IMR-90 (cell line): ENCODE results near the gene SSR4. TPM values are rescaled to one million over a fixed set of nuclear protein-coding genes. Genes with fewer than 3 reads are reported as not detected.

Experiments used
- ATAC-seq: fragments of 200-7000 bp; cut with Tn5 transposase; 2 replicates; pipeline ENCODE4 v1.9.1; 2020; ENCODE audit warnings: low read depth, mild to moderate bottlenecking, moderate library complexity
- BruUV-seq: library from RNA; stranded (reverse); fragments of 400-500 nt; replicated peaks from 2 replicates; lab custom pipeline; 2021; lab: Mats Ljungman, UMichigan
- CTCF ChIA-PET: fragments of 300-600 bp; formaldehyde crosslinking; extraction: SDS; loops from one replicate; lab custom pipeline; 2021; ENCODE audit warnings: antibody characterized with exemption; lab: Yijun Ruan, JAX
- POLR2A ChIA-PET: fragments of 300-600 bp; sonication (Branson Sonifier 250); formaldehyde crosslinking; loops from one replicate; lab custom pipeline; 2022; ENCODE audit warnings: antibody characterized with exemption; ENCODE audit not compliant: unreplicated experiment; lab: Charles Lee
- DNase-seq: peaks from one replicate; pipeline ENCODE4 v3.0.0; 2013
- H2AFZ ChIP-seq: replicated peaks from 2 replicates; pipeline ENCODE3; 2013; ENCODE audit warnings: low read length, mild to moderate bottlenecking; ENCODE audit not compliant: poor library complexity
- H2AK5ac ChIP-seq: 2 replicates; pipeline ENCODE4 v1.6.1; 2013; ENCODE audit warnings: low read depth, low read length, inconsistent platforms
- H2AK9ac ChIP-seq: replicated peaks from 2 replicates; pipeline ENCODE3; 2013; ENCODE audit warnings: mild to moderate bottlenecking, low read depth, low read length, moderate library complexity; ENCODE audit not compliant: poor library complexity
- H2BK120ac ChIP-seq: 2 replicates; pipeline ENCODE4 v1.6.1; 2013; ENCODE audit warnings: low read depth, low read length, inconsistent platforms
- H2BK15ac ChIP-seq: 3 replicates; pipeline ENCODE4 v1.6.1; 2013; ENCODE audit warnings: low read depth, low read length, inconsistent platforms
- H2BK20ac ChIP-seq: 2 replicates; pipeline ENCODE4 v1.6.1; 2013; ENCODE audit warnings: low read depth, mild to moderate bottlenecking, inconsistent platforms, low read length, moderate library complexity
- H2BK5ac ChIP-seq: 2 replicates; pipeline ENCODE4 v1.6.1; 2013; ENCODE audit warnings: mild to moderate bottlenecking, low read depth, low read length, inconsistent platforms; ENCODE audit not compliant: poor library complexity, severe bottlenecking
- H3K14ac ChIP-seq: replicated peaks from 2 replicates; pipeline ENCODE4 v1.6.1; 2013; ENCODE audit warnings: low read depth, low read length, inconsistent platforms
- H3K18ac ChIP-seq: 2 replicates; pipeline ENCODE4 v1.6.1; 2013; ENCODE audit warnings: low read depth, low read length, control low read depth
- H3K23ac ChIP-seq: 2 replicates; pipeline ENCODE4 v1.6.1; 2013; ENCODE audit warnings: low read depth, low read length, inconsistent platforms
- H3K27ac ChIP-seq: 2 replicates; pipeline ENCODE4 v1.5.1; 2013; ENCODE audit warnings: mild to moderate bottlenecking, control low read depth, low read length; ENCODE audit not compliant: insufficient read depth
- H3K27me3 ChIP-seq: 2 replicates; pipeline ENCODE4 v1.6.1; 2013; ENCODE audit warnings: low read length; ENCODE audit not compliant: control insufficient read depth, insufficient read depth
- H3K36me3 ChIP-seq: 2 replicates; pipeline ENCODE4 v1.6.1; 2013; ENCODE audit warnings: low read length, mixed read lengths; ENCODE audit not compliant: control insufficient read depth, insufficient read depth
- H3K4ac ChIP-seq: 2 replicates; pipeline ENCODE4 v1.6.1; 2013; ENCODE audit warnings: low read depth, low read length, inconsistent platforms
- H3K4me1 ChIP-seq: 2 replicates; pipeline ENCODE4 v1.6.1; 2013; ENCODE audit warnings: low read length, mixed read lengths; ENCODE audit not compliant: control insufficient read depth, insufficient read depth
- H3K4me2 ChIP-seq: 2 replicates; pipeline ENCODE4 v1.6.1; 2013; ENCODE audit warnings: low read depth, mild to moderate bottlenecking, control low read depth, low read length, moderate library complexity
- H3K4me3 ChIP-seq: 2 replicates; pipeline ENCODE4 v1.5.1; 2013; ENCODE audit warnings: low read depth, mild to moderate bottlenecking, control low read depth, low read length, moderate library complexity; ENCODE audit not compliant: insufficient read depth
- H3K56ac ChIP-seq: 2 replicates; pipeline ENCODE4 v1.6.1; 2013; ENCODE audit warnings: low read length, inconsistent platforms; ENCODE audit not compliant: insufficient read depth; ENCODE audit errors: extremely low read depth
- H3K79me1 ChIP-seq, 2 experiments: 2 replicates each; pipeline ENCODE4 v1.6.1; 2013; ENCODE audit warnings: low read length in 2 of 2, inconsistent platforms in 1 of 2, low read depth in 1 of 2
- H3K9ac ChIP-seq: 2 replicates; pipeline ENCODE4 v1.6.1; 2013; ENCODE audit warnings: low read depth, low read length, control low read depth
- H3K9me1 ChIP-seq: 2 replicates; pipeline ENCODE4 v1.6.1; 2013; ENCODE audit warnings: low read length, inconsistent platforms; ENCODE audit not compliant: insufficient read depth
- H3K9me3 ChIP-seq: 2 replicates; pipeline ENCODE4 v1.6.1; 2013; ENCODE audit warnings: low read length; ENCODE audit not compliant: control insufficient read depth, insufficient read depth
- H4K20me1 ChIP-seq: 2 replicates; pipeline ENCODE4 v1.6.1; 2013; ENCODE audit warnings: low read length, inconsistent platforms; ENCODE audit not compliant: insufficient read depth
- H4K5ac ChIP-seq: 2 replicates; pipeline ENCODE4 v1.6.1; 2013; ENCODE audit warnings: mild to moderate bottlenecking, low read depth, low read length, control low read depth
- H4K8ac ChIP-seq, 2 experiments: 2 replicates each; pipeline ENCODE4 v1.6.1; 2013; ENCODE audit warnings: low read depth in 2 of 2, low read length in 2 of 2, control low read depth in 1 of 2, inconsistent platforms in 1 of 2
- H4K91ac ChIP-seq: 2 replicates; pipeline ENCODE4 v1.6.1; 2013; ENCODE audit warnings: low read depth, low read length, inconsistent platforms; ENCODE audit not compliant: insufficient read depth
- CHD1 ChIP-seq: IDR thresholded peaks from 2 replicates; pipeline ENCODE4 v1.6.1; 2012; ENCODE audit warnings: low read depth, low read length, improper control_type of control experiment
- MAFK ChIP-seq: IDR thresholded peaks from 2 replicates; pipeline ENCODE4 v1.6.1; 2012; ENCODE audit warnings: low read depth, low read length, improper control_type of control experiment
- SMC3 ChIP-seq: fragments of 150-350 bp; IDR thresholded peaks from 2 replicates; pipeline ENCODE4 v1.6.1; 2016; ENCODE audit warnings: low read depth, mild to moderate bottlenecking, antibody characterized with exemption, low read length, moderate library complexity
- WGBS, 2 experiments: methylation state at CpG; one replicate each; pipeline versions ENCODE4 v1.1.5 to v1.1.7; 2013; ENCODE audit warnings: missing lambda C conversion rate in 2 of 2; ENCODE audit not compliant: insufficient read length in 1 of 2; ENCODE audit errors: extremely low coverage in 2 of 2; 5-methylcytosine and 5-hydroxymethylcytosine counted together
- dilution Hi-C: fragments of 300-500 bp; cut with HindIII; formaldehyde crosslinking; loops from one replicate; pipeline ENCODE4 v1.14.3; 2018; ENCODE audit warnings: low sequenced_read_pairs; ENCODE audit not compliant: unreplicated experiment
- in situ Hi-C: fragments of 300-500 bp; cut with MboI; formaldehyde crosslinking; loops from 3 replicates; pipeline ENCODE4 v1.14.3; 2019; ENCODE audit warnings: low sequenced_read_pairs, inconsistent platforms, mixed read lengths
- intact Hi-C: fragments of 100-400 bp; cut with micrococcal nuclease; formaldehyde crosslinking; loops from 2 replicates; pipeline ENCODE4 v1.10.0; 2022
- polyA plus RNA-seq, 3 experiments: library from polyadenylated mRNA; depleted of rRNA; stranded (reverse); fragments of >200 nt; gene quantifications; 2 replicates each; pipeline ENCODE4 v1.2.3, GENCODE V29; 2012; ENCODE audit warnings: low replicate concordance in 1 of 3
- total RNA-seq: library from RNA; depleted of rRNA; stranded (reverse); fragments of >200 nt; gene quantifications from 2 replicates; pipeline ENCODE4 v1.2.3, GENCODE V29; 2012

SSR4 gene
- total and polyA plus RNA-seq, 2 of the 4 experiments (the other 2 are of a cell fraction) = 141 to 480 TPM

- Histone ChIP-seq H3K23ac (no peak overlapping the region), H3K14ac (no peak overlapping the region), H3K79me1 (no peaks in the 10 kb centered on the region), H4K5ac (no peak overlapping the region), H3K9ac (no peak overlapping the region), H3K4me3 (no peak overlapping the region), H3K9me3 (peaks cover 4% of the 10 kb centered on the region), H3K4ac (no peak overlapping the region), H4K20me1 (no peaks in the 10 kb centered on the region), H3K27me3 (peaks cover 24% of the 10 kb centered on the region), H2AK5ac (no peak overlapping the region), H3K4me1 (no peaks in the 10 kb centered on the region), H3K18ac (no peak overlapping the region), H2BK120ac (no peak overlapping the region), H4K8ac (no peak overlapping the region), H3K27ac (no peak overlapping the region), H3K9me1 (no peaks in the 10 kb centered on the region), H2BK15ac (no peak overlapping the region), H3K36me3 (no peaks in the 10 kb centered on the region), H2BK20ac (no peak overlapping the region), H2BK5ac (no peak overlapping the region), H2AFZ (no peak overlapping the region), H3K56ac (no peak overlapping the region), H2AK9ac (no peak overlapping the region), H4K91ac (no peak overlapping the region), H3K4me2 (no peak overlapping the region)
- TF ChIP-seq MAFK (peak; percentile 95), CHD1 (no peak), SMC3 (no peak)
- WGBS, 2 experiments = no CpG with 5 or more reads among the region's 6 CpGs
- BruUV-seq = no TSS peak
- intact Hi-C loops (no loop called here), in situ Hi-C loops (no loop called here), dilution Hi-C loops (no loop called here)
- ATAC-seq = no peak
- CTCF ChIA-PET = no interaction called here
- DNase-seq = no peak
- POLR2A ChIA-PET = no interaction called here
Observed at GRCh38 chrX:153844509-153845082, 50.1 kb downstream of the SSR4 start.
